K562 (cell line): ENCODE data around the gene EEPD1. TPM values are rescaled to one million over a fixed set of nuclear protein-coding genes. Genes with fewer than 3 reads are reported as not detected.

ENCODE experiments used
- ATAC-seq: fragments of 200-7000 bp; cut with Tn5 transposase; 3 replicates; pipeline ENCODE4 v1.9.1; 2020; ENCODE audit warnings: moderate library complexity
- BruUV-seq: library from RNA; stranded (reverse); fragments of 400-500 nt; replicated peaks from 2 replicates; lab custom pipeline; 2021; lab: Mats Ljungman, UMichigan
- CTCF ChIA-PET: fragments of 300-600 bp; formaldehyde crosslinking; extraction: SDS; loops from one replicate; lab custom pipeline; 2021; ENCODE audit warnings: low intra/inter-chr PET ratio; lab: Yijun Ruan, JAX
- POLR2A ChIA-PET: fragments of 300-600, 350-650 bp; sonication (Branson Sonifier 250); formaldehyde crosslinking; extraction: SDS; loops from one replicate; lab custom pipeline; 2021; ENCODE audit warnings: antibody characterized with exemption, inconsistent platforms; lab: Yijun Ruan, JAX
- DNase-seq, 4 experiments: peaks; one replicate each; pipeline versions ENCODE4 v3.0.0 to v3.0.0-alpha.2; 2011 to 2018; ENCODE audit warnings: low spot score in 3 of 4, mixed read lengths in 3 of 4; ENCODE audit errors: extremely low read depth in 1 of 4
- FAIRE-seq: peaks from 2 replicates; lab custom pipeline; 2011; peaks lifted over from hg19 to GRCh38; lab: Jason Lieb, UNC
- H2AFZ ChIP-seq: 2 replicates; pipeline ENCODE4 v1.6.0; 2011; ENCODE audit warnings: low read depth, low read length, control low read depth, inconsistent platforms
- H3K27ac ChIP-seq: fragments of 200-600 bp; 3 replicates; pipeline ENCODE4 v1.8.0; 2011; ENCODE audit warnings: low read depth, mild to moderate bottlenecking, control low read depth, inconsistent platforms, low read length, moderate library complexity, mixed read lengths; ENCODE audit errors: extremely low read depth
- H3K27me3 ChIP-seq, 2 experiments: fragments of 300-600 bp in 1 of 2; 2 replicates in 1 of 2; 3 replicates in 1 of 2; pipeline versions ENCODE4 v1.6.0 to v1.8.0; 2011; ENCODE audit warnings: inconsistent platforms in 2 of 2, low read length in 2 of 2, mild to moderate bottlenecking in 1 of 2, mixed read lengths in 1 of 2, moderate library complexity in 1 of 2; ENCODE audit not compliant: control insufficient read depth in 2 of 2, insufficient read depth in 2 of 2
- H3K36me3 ChIP-seq: fragments of 300-600 bp; 3 replicates; pipeline ENCODE4 v1.8.0; 2011; ENCODE audit warnings: mild to moderate bottlenecking, low read length, inconsistent platforms; ENCODE audit not compliant: control insufficient read depth, insufficient read depth
- H3K4me1 ChIP-seq, 2 experiments: fragments of 200-600 bp in 1 of 2; replicated peaks in 1 of 2; 2 replicates in 1 of 2; 3 replicates in 1 of 2; pipeline versions ENCODE4 v1.5.1 to v1.8.0; 2011; ENCODE audit warnings: inconsistent platforms in 2 of 2, low read length in 2 of 2, mild to moderate bottlenecking in 1 of 2, mixed read lengths in 1 of 2, moderate library complexity in 1 of 2; ENCODE audit not compliant: control insufficient read depth in 2 of 2, insufficient read depth in 2 of 2
- H3K4me2 ChIP-seq: 2 replicates; pipeline ENCODE4 v1.6.1; 2011; ENCODE audit warnings: low read length, control low read depth, inconsistent platforms, mixed read lengths; ENCODE audit not compliant: insufficient read depth
- H3K4me3 ChIP-seq: fragments of 200-600 bp; sonication (generic), shearing (Covaris generic); 2 replicates; pipeline ENCODE4 v1.5.1; 2016; ENCODE audit warnings: control low read depth, inconsistent platforms
- H3K79me2 ChIP-seq: fragments of 200-600 bp; 3 replicates; pipeline ENCODE4 v1.8.0; 2011; ENCODE audit warnings: low read length, inconsistent platforms; ENCODE audit not compliant: control insufficient read depth, insufficient read depth
- H3K9ac ChIP-seq, 2 experiments: 2 replicates each; pipeline versions ENCODE4 v1.6.0 to v1.6.1; 2011; ENCODE audit warnings: low read depth in 2 of 2, low read length in 2 of 2, control low read depth in 1 of 2, inconsistent platforms in 1 of 2, mild to moderate bottlenecking in 1 of 2, mixed read lengths in 1 of 2; ENCODE audit not compliant: insufficient read depth in 1 of 2
- H3K9me1 ChIP-seq: one replicate; pipeline ENCODE4 v1.6.0; 2011; ENCODE audit warnings: inconsistent platforms, mild to moderate bottlenecking, low read length, moderate library complexity; ENCODE audit not compliant: control insufficient read depth, insufficient read depth
- H3K9me3 ChIP-seq: replicated peaks from 2 replicates; pipeline ENCODE4 v1.5.1; 2011; ENCODE audit warnings: low read depth, low read length, inconsistent platforms; ENCODE audit not compliant: control insufficient read depth, insufficient read depth
- H4K20me1 ChIP-seq: replicated peaks from 2 replicates; pipeline ENCODE4 v1.6.1; 2011; ENCODE audit warnings: low read length, inconsistent platforms, mixed read lengths; ENCODE audit not compliant: control insufficient read depth, insufficient read depth
- CEBPB ChIP-seq: fragments of 450-650 bp; IDR thresholded peaks from 2 replicates; pipeline ENCODE4 v1.6.1; 2016; ENCODE audit warnings: missing genetic modification characterization, missing compliant biosample characterization
- CEBPG ChIP-seq, 3 experiments: fragments of 200-800 bp in 1 of 3; sonication (Bioruptor generic) in 1 of 3; sonication (generic) in 1 of 3; formaldehyde crosslinking in 1 of 3; IDR thresholded peaks in 2 of 3; conservative IDR thresholded peaks in 1 of 3; 2 replicates each; pipeline versions ENCODE4 v1.6.1 to v1.8.0; 2016 to 2022; ENCODE audit warnings: missing compliant biosample characterization in 2 of 3, missing genetic modification characterization in 2 of 3, mild to moderate bottlenecking in 1 of 3, missing genetic modification reagents in 1 of 3
- ELK3 ChIP-seq: fragments of 450-650 bp; formaldehyde crosslinking; IDR thresholded peaks from 2 replicates; pipeline ENCODE4 v1.4.0; 2020; ENCODE audit warnings: mild to moderate bottlenecking
- MLLT1 ChIP-seq, 2 experiments: fragments of 450-650 bp; IDR thresholded peaks; 2 replicates each; pipeline ENCODE4 v1.6.1; 2016
- ZBTB12 ChIP-seq: fragments of 250-450 bp; sonication (Bioruptor Pico); IDR thresholded peaks from 2 replicates; pipeline ENCODE4 v1.4.0; 2020
- ZC3H11A ChIP-seq: IDR thresholded peaks from 2 replicates; pipeline ENCODE4 v1.6.1; 2012; ENCODE audit warnings: low read depth, low read length, improper control_type of control experiment
- ZNF239 ChIP-seq: fragments of 250-450 bp; sonication (Bioruptor Pico); IDR thresholded peaks from 2 replicates; pipeline ENCODE4 v1.4.0; 2020; ENCODE audit warnings: mild to moderate bottlenecking
- ZNF3 ChIP-seq: fragments of 250-450 bp; sonication (Bioruptor Pico); IDR thresholded peaks from 2 replicates; pipeline ENCODE4 v1.5.0; 2021; ENCODE audit warnings: mild to moderate bottlenecking, moderate library complexity
- ZNF584 ChIP-seq: fragments of 200-800 bp; sonication (Bioruptor generic); IDR thresholded peaks from 2 replicates; pipeline ENCODE4 v1.6.1; 2016; ENCODE audit warnings: low read depth, mild to moderate bottlenecking, missing genetic modification characterization, missing compliant biosample characterization
- ZNF655 ChIP-seq: fragments of 250-450 bp; sonication (Bioruptor Pico); IDR thresholded peaks from 2 replicates; pipeline ENCODE4 v1.5.0; 2021
- WGBS: fragments of 100-300 bp; shearing (Covaris generic); methylation state at CpG from one replicate; pipeline ENCODE4 v1.1.6; 2016; ENCODE audit warnings: low coverage, mixed read lengths; ENCODE audit not compliant: insufficient coverage; ENCODE audit errors: missing lambda C conversion rate; 5-methylcytosine and 5-hydroxymethylcytosine counted together
- in situ Hi-C: fragments of 300-500 bp; cut with MboI; formaldehyde crosslinking; loops from 4 replicates; pipeline ENCODE4 v1.15.0; 2018; ENCODE audit warnings: inconsistent platforms, mixed read lengths
- intact Hi-C: fragments of 100-400 bp; cut with micrococcal nuclease; formaldehyde crosslinking; loops from 2 replicates; pipeline ENCODE4 v1.14.2; 2022
- polyA plus RNA-seq, 8 experiments: library from polyadenylated mRNA; depleted of rRNA in 4 of 8; stranded (reverse) in 5 of 8; unstranded in 3 of 8; fragments of >200 nt; fragmentation: Nextera tagmentation in 2 of 8; fragmentation: Illumina TruSeq in 1 of 8; extraction: Ambion mirVana in 2 of 8; extraction: Trizol in 1 of 8; gene quantifications; 2 replicates each; pipeline versions ENCODE4 v1.2.1 to v1.2.3, GENCODE V29; 2011 to 2014; ENCODE audit warnings: inconsistent platforms in 1 of 8, missing spikeins in 1 of 8
- total RNA-seq, 7 experiments: library from RNA; depleted of rRNA in 6 of 7; stranded (reverse); fragments of >200 nt in 6 of 7; fragmentation: Illumina TruSeq in 2 of 7; extraction: Trizol in 2 of 7; gene quantifications; 2 replicates each; pipeline versions ENCODE4 v1.2.1 to v1.2.3, GENCODE V29; 2011 to 2021; ENCODE audit warnings: low replicate concordance in 1 of 7

EEPD1 gene
- total and polyA plus RNA-seq, 9 of the 15 experiments (the other 6 are each of a cell fraction or from before 2014, with no cell fraction given): 0.01 to 1.5 (median 0.74) TPM; not detected in 1

- TF ChIP-seq ZBTB12 (no peak), ZNF655 (CRISPR knock-in tag) (no peak)
- TF ChIP-seq, all 486 proteins: peak for 0
Observed at GRCh38 chr7:36215457-36215765, 62.4 kb downstream of the EEPD1 start (continued).

- Histone ChIP-seq H3K4me3 (no peak overlapping the region), H3K4me2 (no peak overlapping the region), H3K36me3 (no peaks in the 10 kb centered on the region), H3K27ac (no peak overlapping the region; the same call in 2 of the 3 replicates), H3K9me1 (no peaks in the 10 kb centered on the region), H3K9me3 (no peaks in the 10 kb centered on the region), H3K27me3 (peaks cover 0 to 6% of the 10 kb centered on the region in 2 experiments; a peak in 2 of 5 replicates), H4K20me1 (no peaks in the 10 kb centered on the region), H3K79me2 (no peaks in the 10 kb centered on the region), H3K4me1 (peaks cover 7 to 8% of the 10 kb centered on the region in 2 experiments; a peak in 3 of 5 replicates), H2AFZ (no peak overlapping the region; the same call in 1 of the 2 replicates), H3K9ac (no peak overlapping the region)
- 34% methylated on average over 4 of the region's 4 CpGs for WGBS
- no peak for FAIRE-seq
- no peak for DNase-seq
- ChIA-PET POLR2A (interaction anchor here (1.0 kb wide), 1 partner anchor 11 kb away, joined by 3 read pairs; no protein-coding TSS in a partner anchor), CTCF (interaction anchor here (0.7 kb wide), 1 partner anchor 10 kb away, joined by 3 read pairs; no protein-coding TSS in a partner anchor)
- peak; percentile 46; the same call in 1 of the 3 replicates for ATAC-seq
- in situ Hi-C loops: no loop called here
- intact Hi-C loops: no loop called here
- BruUV-seq: no TSS peak
- TF ChIP-seq MLLT1 (IDR thresholded peaks at IDR 0.05) (no peak), ELK3 (CRISPR knock-in tag) (no peak), ZNF3 (CRISPR knock-in tag) (peak; percentile 66; the same call in 1 of the 2 replicates), ZNF239 (peak; percentile 87), ZC3H11A (no peak), CEBPB (tag) (peak; percentile 91), ZNF584 (CRISPR knock-in tag) (0 out of 2 replicates have a peak, but pooled peaks have one; percentile 1), CEBPG (CRISPR knock-in tag; IDR thresholded peaks at IDR 0.05) (no peak), CEBPG (tag; conservative IDR thresholded peaks at IDR 0.05 in 1 of 2, IDR thresholded peaks at IDR 0.05 in 1 of 2) (peak; percentile 78 to 82)
Observed at GRCh38 chr7:36216063-36216684, 63.1 kb downstream of the EEPD1 start.
